Measurements from ENCODE around the gene XYLT2.
"Not testable (repeated sequence)": the region's sequence is repeated elsewhere in the genome, so short reads cannot be mapped to it uniquely, and the experiment has no call there.

The XYLT2 gene

DNA sequence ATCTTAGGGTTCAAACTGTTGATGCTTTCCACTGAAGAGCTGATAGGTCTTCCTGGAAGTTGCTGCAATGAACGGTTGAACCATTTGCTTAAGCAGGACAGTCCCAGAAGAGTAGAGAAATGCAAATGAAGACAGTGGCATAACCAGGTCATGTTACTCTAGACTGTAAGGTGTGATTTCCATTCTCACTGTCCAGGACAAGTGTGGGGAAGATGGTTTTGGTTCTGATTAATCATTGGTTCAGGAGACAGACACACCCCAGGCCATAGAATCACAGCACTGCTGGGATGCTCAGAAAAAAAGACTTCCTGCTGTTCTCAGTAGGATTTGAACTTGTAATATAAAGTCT is 34.8 kb upstream of the XYLT2 start:
- TF ChIP-seq, protein P1, sequence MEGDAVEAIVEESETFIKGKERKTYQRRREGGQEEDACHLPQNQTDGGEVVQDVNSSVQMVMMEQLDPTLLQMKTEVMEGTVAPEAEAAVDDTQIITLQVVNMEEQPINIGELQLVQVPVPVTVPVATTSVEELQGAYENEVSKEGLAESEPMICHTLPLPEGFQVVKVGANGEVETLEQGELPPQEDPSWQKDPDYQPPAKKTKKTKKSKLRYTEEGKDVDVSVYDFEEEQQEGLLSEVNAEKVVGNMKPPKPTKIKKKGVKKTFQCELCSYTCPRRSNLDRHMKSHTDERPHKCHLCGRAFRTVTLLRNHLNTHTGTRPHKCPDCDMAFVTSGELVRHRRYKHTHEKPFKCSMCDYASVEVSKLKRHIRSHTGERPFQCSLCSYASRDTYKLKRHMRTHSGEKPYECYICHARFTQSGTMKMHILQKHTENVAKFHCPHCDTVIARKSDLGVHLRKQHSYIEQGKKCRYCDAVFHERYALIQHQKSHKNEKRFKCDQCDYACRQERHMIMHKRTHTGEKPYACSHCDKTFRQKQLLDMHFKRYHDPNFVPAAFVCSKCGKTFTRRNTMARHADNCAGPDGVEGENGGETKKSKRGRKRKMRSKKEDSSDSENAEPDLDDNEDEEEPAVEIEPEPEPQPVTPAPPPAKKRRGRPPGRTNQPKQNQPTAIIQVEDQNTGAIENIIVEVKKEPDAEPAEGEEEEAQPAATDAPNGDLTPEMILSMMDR (IDR thresholded peaks at IDR 0.05; ENCODE audit: low read depth, low read length, missing control alignments): no peak

GRCh38 chr17:50311483-50311882 is 34.4 kb upstream of the XYLT2 start:
- in situ Hi-C loops (cut with HindIII; ENCODE audit: low sequenced_read_pairs): no loop called here

More for the DNA sequence above, 34.8 kb upstream of the XYLT2 start:
- in situ Hi-C loops (cut with HindIII; ENCODE audit: low sequenced_read_pairs): no loop called here
- H3K4me3 ChIP-seq (ENCODE audit: low read depth, low read length): no peak overlapping the region
- no peak for DNase-seq (ENCODE audit: low read depth)

GRCh38 chr17:50312308-50312707 is 33.6 kb upstream of the XYLT2 start:
- TF ChIP-seq, protein P1 (IDR thresholded peaks at IDR 0.05; ENCODE audit: low read depth, low read length, missing control alignments): no peak
- DNase-seq (ENCODE audit: low read depth): no peak
- in situ Hi-C loops (cut with HindIII; ENCODE audit: low sequenced_read_pairs): no loop called here
- no peak overlapping the region for H3K4me3 ChIP-seq (ENCODE audit: low read depth, low read length)

More at GRCh38 chr17:50311483-50311882, 34.4 kb upstream of the XYLT2 start:
- TF ChIP-seq, protein P1 (IDR thresholded peaks at IDR 0.05; ENCODE audit: low read depth, low read length, missing control alignments): no peak
- no peak overlapping the region for H3K4me3 ChIP-seq (ENCODE audit: low read depth, low read length)
- no peak for DNase-seq (ENCODE audit: low read depth)

- DNase-seq (ENCODE audit: low read depth): no peak
- TF ChIP-seq, protein P1 (IDR thresholded peaks at IDR 0.05; ENCODE audit: low read depth, low read length, missing control alignments): no peak
- H3K4me3 ChIP-seq (ENCODE audit: low read depth, low read length): no peak overlapping the region
- in situ Hi-C loops (cut with HindIII; ENCODE audit: low sequenced_read_pairs): no loop called here
Observed at GRCh38 chr17:50314456-50315011, 31.4 kb upstream of the XYLT2 start.

DNA sequence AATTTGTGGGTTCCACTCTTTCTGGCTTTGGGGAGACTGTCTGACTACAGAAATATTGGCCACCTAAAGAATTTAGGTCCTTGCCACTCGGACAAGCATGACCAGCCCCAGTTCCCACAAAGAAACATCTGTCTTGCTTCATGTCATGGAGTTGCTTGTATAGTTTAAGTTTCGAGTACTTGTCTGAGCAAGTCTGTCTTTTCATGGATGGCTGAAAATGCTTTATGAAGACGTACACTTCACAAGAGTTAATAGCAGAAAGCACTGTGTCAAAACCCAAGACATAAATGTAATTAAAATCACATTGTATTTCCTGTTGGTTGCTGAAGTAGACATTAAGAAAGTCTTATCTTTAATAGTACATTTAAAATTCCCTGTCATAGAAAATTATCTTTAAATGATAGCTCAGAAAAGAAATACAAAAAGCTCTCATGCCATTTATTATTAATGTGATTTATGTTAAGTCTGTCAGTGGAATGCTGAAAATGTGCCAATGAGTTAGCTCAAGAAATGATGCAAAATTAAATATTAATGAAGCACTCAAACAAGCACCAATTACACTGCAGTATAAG is 29.8 kb upstream of the XYLT2 start:
- in situ Hi-C loops (cut with HindIII; ENCODE audit: low sequenced_read_pairs): no loop called here
- TF ChIP-seq, protein P1 (IDR thresholded peaks at IDR 0.05; ENCODE audit: low read depth, low read length, missing control alignments): no peak
- no peak for DNase-seq (ENCODE audit: low read depth)
- no peak overlapping the region for H3K4me3 ChIP-seq (ENCODE audit: low read depth, low read length)

DNA sequence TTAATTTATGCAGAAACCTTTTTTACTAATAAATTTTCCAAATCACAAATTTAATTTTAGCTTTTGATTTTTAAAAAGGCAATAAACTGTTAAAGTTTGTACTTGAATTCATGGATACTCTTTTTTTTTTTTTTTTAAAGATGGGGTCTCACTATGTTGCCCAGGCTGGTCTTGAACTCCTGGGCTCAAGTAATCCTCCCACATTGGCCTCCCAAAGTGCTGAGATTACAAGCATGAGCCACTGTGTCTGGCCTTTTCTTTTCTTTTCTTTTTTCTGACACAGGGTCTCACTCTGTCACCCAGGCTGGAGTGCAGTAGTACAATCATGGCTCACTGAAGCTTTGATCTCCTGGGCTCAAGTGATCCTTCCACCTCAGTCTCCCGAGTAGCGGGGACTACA is 29.3 kb upstream of the XYLT2 start:
- H3K4me3 ChIP-seq (ENCODE audit: low read depth, low read length); DNase-seq (ENCODE audit: low read depth); in situ Hi-C loops (cut with HindIII; ENCODE audit: low sequenced_read_pairs): not testable (repeated sequence)

GRCh38 chr17:50317121-50317520 is 28.8 kb upstream of the XYLT2 start:
- DNase-seq (ENCODE audit: low read depth): no peak
- H3K4me3 ChIP-seq (ENCODE audit: low read depth, low read length): no peak overlapping the region
- in situ Hi-C loops (cut with HindIII; ENCODE audit: low sequenced_read_pairs): no loop called here
- TF ChIP-seq, protein P1 (IDR thresholded peaks at IDR 0.05; ENCODE audit: low read depth, low read length, missing control alignments): no peak
